Uterus (tissue), 2 donors: ENCODE measurements around the gene HEMK1.

Experiments used
- CTCF ChIP-seq, 4 experiments: fragments of 200-600 bp in 2 of 4; fragments of 450-650 bp in 2 of 4; sonication (generic) in 2 of 4; IDR thresholded peaks; one replicate each; pipeline ENCODE4 v1.5.1; 2016 to 2019; ENCODE audit warnings: antibody characterized with exemption in 4 of 4, mild to moderate bottlenecking in 2 of 4, moderate library complexity in 1 of 4
- POLR2A ChIP-seq, 2 donors: fragments of 450-650 bp; IDR thresholded peaks; one replicate each; pipeline ENCODE4 v1.6.1; 2016; ENCODE audit warnings: antibody characterized with exemption in 2 of 2, mild to moderate bottlenecking in 1 of 2, moderate library complexity in 1 of 2

GRCh38 chr3:50581459-50581842 is 12.1 kb downstream of the HEMK1 start:
- no peak for TF ChIP-seq CTCF (IDR thresholded peaks at IDR 0.05)
- TF ChIP-seq POLR2A (IDR thresholded peaks at IDR 0.05) = no peak
